GM12878 (cell line): ENCODE measurements around the gene LYPD4. TPM values are rescaled to one million over a fixed set of nuclear protein-coding genes. Genes with fewer than 3 reads are reported as not detected.

Experiments used
- BCLAF1 ChIP-seq: fragments of 450-650 bp; IDR thresholded peaks from 2 replicates; pipeline ENCODE4 v1.6.1; 2017; ENCODE audit warnings: antibody characterized with exemption, mild to moderate bottlenecking, moderate library complexity
- CREB1 ChIP-seq: IDR thresholded peaks from 2 replicates; pipeline ENCODE4 v1.6.1; 2012; ENCODE audit warnings: low read depth, mild to moderate bottlenecking, inconsistent platforms
- E4F1 ChIP-seq: fragments of 450-650 bp; IDR thresholded peaks from 2 replicates; pipeline ENCODE4 v1.6.1; 2018; ENCODE audit warnings: borderline replicate concordance, mild to moderate bottlenecking; ENCODE audit not compliant: partially characterized antibody
- EGR1 ChIP-seq, 2 experiments: IDR thresholded peaks; 1 replicate in 1 of 2; 2 replicates in 1 of 2; pipeline ENCODE4 v1.6.1; 2011 to 2012; ENCODE audit warnings: low read depth in 2 of 2, low read length in 2 of 2, borderline replicate concordance in 1 of 2, mild to moderate bottlenecking in 1 of 2, moderate library complexity in 1 of 2
- FOS ChIP-seq: IDR thresholded peaks from 3 replicates; pipeline ENCODE4 v1.6.1; 2011; ENCODE audit warnings: borderline replicate concordance; ENCODE audit not compliant: insufficient read length; ENCODE audit errors: extremely low read depth
- IKZF1 ChIP-seq: fragments of 450-650 bp; conservative IDR thresholded peaks from 2 replicates; pipeline ENCODE4 v1.6.1; 2017; ENCODE audit warnings: antibody characterized with exemption, mild to moderate bottlenecking
- LARP7 ChIP-seq: fragments of 450-650 bp; IDR thresholded peaks from 2 replicates; pipeline ENCODE4 v1.6.1; 2017; ENCODE audit warnings: mild to moderate bottlenecking
- MAX ChIP-seq: IDR thresholded peaks from 2 replicates; pipeline ENCODE4 v1.6.1; 2012; ENCODE audit warnings: low read depth, low read length, improper control_type of control experiment
- MTA3 ChIP-seq: IDR thresholded peaks from 2 replicates; pipeline ENCODE4 v1.6.1; 2012; ENCODE audit warnings: low read length, inconsistent platforms, borderline replicate concordance
- RELA ChIP-seq: fragments of 450-650 bp; IDR thresholded peaks from 2 replicates; pipeline ENCODE4 v1.8.0; 2014; ENCODE audit warnings: borderline replicate concordance; ENCODE audit not compliant: partially characterized antibody
- RELB ChIP-seq: fragments of 450-650 bp; IDR thresholded peaks from 2 replicates; pipeline ENCODE4 v1.6.1; 2017; ENCODE audit warnings: low read depth, mild to moderate bottlenecking, moderate library complexity
- SKIL ChIP-seq: fragments of 450-650 bp; IDR thresholded peaks from 2 replicates; pipeline ENCODE4 v1.6.1; 2017; ENCODE audit warnings: mild to moderate bottlenecking, low read depth, inconsistent platforms; ENCODE audit not compliant: poor library complexity, severe bottlenecking
- SMC3 ChIP-seq: IDR thresholded peaks from 2 replicates; pipeline ENCODE4 v1.6.1; 2011; ENCODE audit warnings: low read length, improper control_type of control experiment, borderline replicate concordance
- STAT1 ChIP-seq: fragments of 450-650 bp; conservative IDR thresholded peaks from 2 replicates; pipeline ENCODE4 v1.6.1; 2014; ENCODE audit warnings: antibody characterized with exemption, mild to moderate bottlenecking
- YBX1 ChIP-seq: fragments of 450-650 bp; IDR thresholded peaks from 2 replicates; pipeline ENCODE4 v1.6.1; 2016; ENCODE audit warnings: antibody characterized with exemption
- ZNF384 ChIP-seq: IDR thresholded peaks from 2 replicates; pipeline ENCODE4 v1.6.1; 2012; ENCODE audit warnings: low read depth, mild to moderate bottlenecking, low read length, improper control_type of control experiment, borderline replicate concordance
- polyA plus RNA-seq, 11 experiments: library from polyadenylated mRNA; depleted of rRNA in 4 of 11; unstranded in 6 of 11; stranded (reverse) in 5 of 11; fragments of >200 nt; fragmentation: Nextera tagmentation in 4 of 11; fragmentation: Illumina TruSeq in 1 of 11; extraction: Ambion mirVana in 4 of 11; extraction: Trizol in 1 of 11; gene quantifications; 1 replicate in 1 of 11; 2 replicates in 10 of 11; pipeline versions ENCODE4 v1.2.1 to v1.2.3, GENCODE V29; 2011 to 2016; ENCODE audit warnings: inconsistent platforms in 2 of 11, missing spikeins in 2 of 11, low read depth in 1 of 11
- total RNA-seq, 4 experiments: library from RNA; depleted of rRNA in 3 of 4; stranded (reverse); fragments of >200 nt in 3 of 4; fragmentation: Illumina TruSeq in 1 of 4; extraction: Trizol in 1 of 4; gene quantifications; 2 replicates each; pipeline versions ENCODE4 v1.2.1 to v1.2.3, GENCODE V29; 2013 to 2021

The LYPD4 gene
- total and polyA plus RNA-seq, 10 of the 15 experiments (the other 5 are each of a cell fraction or from before 2014, with no cell fraction given) = not detected

DNA sequence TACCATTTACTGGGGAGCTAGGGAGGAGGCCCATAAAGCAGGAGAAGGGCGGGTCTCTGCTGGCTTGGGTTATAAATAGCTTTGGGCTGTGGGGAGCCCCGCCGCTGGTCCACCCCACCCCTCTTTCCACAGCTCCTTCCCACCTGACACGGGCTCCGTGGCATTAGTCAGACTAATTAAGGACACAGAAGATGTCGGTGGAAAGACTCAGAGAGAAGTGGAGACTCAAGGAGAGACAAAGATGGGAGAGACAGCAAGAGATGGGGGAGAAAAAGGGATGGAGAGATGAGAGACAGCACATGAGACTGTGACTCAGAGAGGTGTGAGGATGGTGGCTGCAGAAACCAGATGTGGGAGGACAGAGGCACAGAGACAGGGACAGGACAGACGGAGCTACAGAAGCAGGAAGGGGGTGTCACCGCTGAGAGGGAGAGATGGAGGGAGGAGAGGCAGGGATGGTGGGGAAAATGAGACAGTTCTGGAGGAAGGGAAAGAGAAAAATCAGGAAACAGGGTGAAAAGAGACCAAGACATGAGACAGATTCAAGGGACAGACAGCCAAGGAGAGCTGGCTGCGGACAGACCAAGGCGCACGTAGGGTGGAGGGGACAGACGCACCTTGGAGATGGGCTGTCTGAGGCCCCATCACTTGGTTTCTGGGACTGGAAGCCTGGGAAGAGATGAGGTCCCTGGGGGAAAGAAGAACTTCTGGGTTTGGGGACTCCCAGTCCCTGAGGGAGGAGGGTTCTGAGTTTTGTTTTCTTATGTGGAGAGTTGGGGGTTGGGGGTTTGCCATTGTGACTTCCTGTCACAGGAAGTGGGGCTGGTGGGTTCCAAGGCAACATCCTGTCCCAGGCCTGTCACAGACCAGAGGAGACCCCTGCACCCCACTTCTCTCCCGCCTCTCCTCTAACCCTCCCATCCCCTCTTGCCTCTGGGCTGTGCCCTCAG lies 42.6 kb upstream of the LYPD4 start (continued):
- TF ChIP-seq BCLAF1 (no peak), MAX (no peak), FOS (no peak), MTA3 (peak; percentile 72; the same call in 1 of the 2 replicates), IKZF1 (peak; percentile 65), RELA (no peak), EGR1 (IDR thresholded peaks at IDR 0.05; ENCODE audit: borderline replicate concordance in 1 of 2, low read depth in 2 of 2, low read length in 2 of 2) (no peak), CREB1 (no peak), RELB (peak; percentile 80), SKIL (peak; percentile 50), SMC3 (no peak), ZNF384 (no peak), LARP7 (no peak), E4F1 (no peak), STAT1 (no peak), YBX1 (0 out of 2 replicates have a peak, but pooled peaks have one; percentile 71)
